ENCODE data around the gene CCDC191. TPM values are rescaled to one million over a fixed set of nuclear protein-coding genes. Genes with fewer than 3 reads are reported as not detected.

CCDC191 gene
- total RNA-seq, 1 donor from 2014 or later: 15.6 TPM

GRCh38 chr3:114086356-114086755, 30.0 kb upstream of the CCDC191 start:
- Mint-ChIP-seq H3K36me3 (ENCODE audit: insufficient read depth) (peaks cover 27% of the 10 kb centered on the region), H3K27ac (no peak overlapping the region), H3K9me3 (ENCODE audit: low read depth) (no peaks in the 10 kb centered on the region), H3K4me1 (ENCODE audit: low read depth) (no peaks in the 10 kb centered on the region), H3K27me3 (no peaks in the 10 kb centered on the region), H3K4me3 (ENCODE audit: low read depth) (no peak overlapping the region)
- no peak for TF ChIP-seq CTCF (IDR thresholded peaks at IDR 0.05; ENCODE audit: unreplicated experiment)
- DNase-seq (ENCODE audit: low spot score, unreplicated experiment): no peak

DNA sequence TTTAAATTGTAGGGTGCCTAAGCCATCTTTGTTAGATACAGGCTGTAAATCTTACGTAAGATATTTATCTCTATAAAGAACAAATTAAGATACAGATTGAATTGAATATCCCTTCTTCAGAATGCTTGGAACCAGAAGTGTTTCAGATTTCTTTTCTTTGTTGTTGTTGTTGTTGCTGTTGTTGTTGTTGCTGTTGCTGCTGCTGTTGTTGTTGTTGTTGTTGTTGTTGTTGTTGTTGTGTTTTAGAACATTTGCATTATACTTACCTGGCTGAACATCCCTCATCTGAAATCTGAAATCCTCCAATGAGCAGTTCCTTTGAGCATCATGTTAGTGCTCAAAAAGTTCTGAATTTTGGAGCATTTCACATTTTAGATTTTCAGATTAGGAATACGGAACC, 26.8 kb upstream of the CCDC191 start:
- Mint-ChIP-seq H3K27me3 (no peaks in the 10 kb centered on the region), H3K36me3 (ENCODE audit: insufficient read depth) (peaks cover 34% of the 10 kb centered on the region), H3K4me3 (ENCODE audit: low read depth) (no peak overlapping the region), H3K9me3 (ENCODE audit: low read depth) (no peaks in the 10 kb centered on the region), H3K4me1 (ENCODE audit: low read depth) (no peaks in the 10 kb centered on the region), H3K27ac (no peak overlapping the region)
- DNase-seq (ENCODE audit: low spot score, unreplicated experiment): no peak
- no peak for TF ChIP-seq CTCF (IDR thresholded peaks at IDR 0.05; ENCODE audit: unreplicated experiment)

- Mint-ChIP-seq H3K27me3 (no peaks in the 10 kb centered on the region), H3K9me3 (ENCODE audit: low read depth) (no peaks in the 10 kb centered on the region), H3K4me3 (ENCODE audit: low read depth) (no peak overlapping the region), H3K27ac (no peak overlapping the region), H3K4me1 (ENCODE audit: low read depth) (no peaks in the 10 kb centered on the region), H3K36me3 (ENCODE audit: insufficient read depth) (peaks cover 35% of the 10 kb centered on the region)
- DNase-seq (ENCODE audit: low spot score, unreplicated experiment): no peak
- TF ChIP-seq CTCF (IDR thresholded peaks at IDR 0.05; ENCODE audit: unreplicated experiment): no peak
Measured at GRCh38 chr3:114081037-114081436, 24.7 kb upstream of the CCDC191 start.

GRCh38 chr3:114080201-114080600, 23.9 kb upstream of the CCDC191 start:
- H3K36me3 Mint-ChIP-seq (ENCODE audit: insufficient read depth): peaks cover 32% of the 10 kb centered on the region
- no peak for DNase-seq (ENCODE audit: low spot score, unreplicated experiment)
- H3K27ac Mint-ChIP-seq: no peak overlapping the region
- TF ChIP-seq CTCF (IDR thresholded peaks at IDR 0.05; ENCODE audit: unreplicated experiment): no peak
- no peaks in the 10 kb centered on the region for H3K9me3 Mint-ChIP-seq (ENCODE audit: low read depth)
- no peak overlapping the region for H3K4me3 Mint-ChIP-seq (ENCODE audit: low read depth)
- no peaks in the 10 kb centered on the region for H3K4me1 Mint-ChIP-seq (ENCODE audit: low read depth)
- no peaks in the 10 kb centered on the region for H3K27me3 Mint-ChIP-seq

- H3K27ac Mint-ChIP-seq: no peak overlapping the region
- no peak overlapping the region for H3K4me3 Mint-ChIP-seq (ENCODE audit: low read depth)
- no peaks in the 10 kb centered on the region for H3K4me1 Mint-ChIP-seq (ENCODE audit: low read depth)
- peaks cover 34% of the 10 kb centered on the region for H3K36me3 Mint-ChIP-seq (ENCODE audit: insufficient read depth)
- H3K9me3 Mint-ChIP-seq (ENCODE audit: low read depth): no peaks in the 10 kb centered on the region
- H3K27me3 Mint-ChIP-seq: no peaks in the 10 kb centered on the region
- no peak for DNase-seq (ENCODE audit: low spot score, unreplicated experiment)
- TF ChIP-seq CTCF (IDR thresholded peaks at IDR 0.05; ENCODE audit: unreplicated experiment): no peak
Measured at GRCh38 chr3:114079761-114080160, 23.4 kb upstream of the CCDC191 start.
